Fibroblast of pulmonary artery (primary cell): ENCODE data around the gene TTC7B.

Source experiments
- DNase-seq: peaks from one replicate; pipeline ENCODE4 v3.0.0-alpha.2; 2010; ENCODE audit warnings: low read depth
- H3K4me3 ChIP-seq: replicated peaks from 2 replicates; pipeline ENCODE4 v1.5.1; 2011; ENCODE audit warnings: low read depth, mild to moderate bottlenecking, control low read depth, low read length, moderate library complexity
- TF ChIP-seq, protein P1 (sequence below): IDR thresholded peaks from 2 replicates; pipeline ENCODE4 v1.5.1; 2011; ENCODE audit warnings: mild to moderate bottlenecking, control low read depth, low read length, inconsistent platforms; ENCODE audit errors: missing control alignments

TTC7B gene

DNA sequence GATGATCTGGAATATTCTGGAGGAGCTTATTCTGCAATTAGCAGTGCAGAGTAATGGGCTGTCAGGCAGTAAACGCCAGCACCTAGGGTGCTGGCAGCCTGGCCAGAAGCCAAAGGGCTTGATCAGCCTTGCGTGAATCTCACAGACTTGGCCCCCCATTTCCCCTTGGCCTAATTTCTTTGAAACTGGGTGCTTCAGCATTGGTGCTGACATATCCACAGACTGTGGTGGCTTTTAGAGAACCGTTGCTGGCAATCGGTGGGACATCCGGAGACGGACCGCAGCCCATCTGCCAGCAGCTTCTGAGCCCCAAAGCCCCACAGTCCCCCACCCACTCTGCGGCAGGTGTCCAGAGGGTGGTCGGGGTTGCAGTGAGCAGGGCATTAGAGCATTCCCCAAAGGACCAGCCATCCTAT is 262.3 kb downstream of the TTC7B start:
- DNase-seq, result no peak
- H3K4me3 ChIP-seq, result no peak overlapping the region
- TF ChIP-seq, protein P1, sequence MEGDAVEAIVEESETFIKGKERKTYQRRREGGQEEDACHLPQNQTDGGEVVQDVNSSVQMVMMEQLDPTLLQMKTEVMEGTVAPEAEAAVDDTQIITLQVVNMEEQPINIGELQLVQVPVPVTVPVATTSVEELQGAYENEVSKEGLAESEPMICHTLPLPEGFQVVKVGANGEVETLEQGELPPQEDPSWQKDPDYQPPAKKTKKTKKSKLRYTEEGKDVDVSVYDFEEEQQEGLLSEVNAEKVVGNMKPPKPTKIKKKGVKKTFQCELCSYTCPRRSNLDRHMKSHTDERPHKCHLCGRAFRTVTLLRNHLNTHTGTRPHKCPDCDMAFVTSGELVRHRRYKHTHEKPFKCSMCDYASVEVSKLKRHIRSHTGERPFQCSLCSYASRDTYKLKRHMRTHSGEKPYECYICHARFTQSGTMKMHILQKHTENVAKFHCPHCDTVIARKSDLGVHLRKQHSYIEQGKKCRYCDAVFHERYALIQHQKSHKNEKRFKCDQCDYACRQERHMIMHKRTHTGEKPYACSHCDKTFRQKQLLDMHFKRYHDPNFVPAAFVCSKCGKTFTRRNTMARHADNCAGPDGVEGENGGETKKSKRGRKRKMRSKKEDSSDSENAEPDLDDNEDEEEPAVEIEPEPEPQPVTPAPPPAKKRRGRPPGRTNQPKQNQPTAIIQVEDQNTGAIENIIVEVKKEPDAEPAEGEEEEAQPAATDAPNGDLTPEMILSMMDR, result no peak

DNA sequence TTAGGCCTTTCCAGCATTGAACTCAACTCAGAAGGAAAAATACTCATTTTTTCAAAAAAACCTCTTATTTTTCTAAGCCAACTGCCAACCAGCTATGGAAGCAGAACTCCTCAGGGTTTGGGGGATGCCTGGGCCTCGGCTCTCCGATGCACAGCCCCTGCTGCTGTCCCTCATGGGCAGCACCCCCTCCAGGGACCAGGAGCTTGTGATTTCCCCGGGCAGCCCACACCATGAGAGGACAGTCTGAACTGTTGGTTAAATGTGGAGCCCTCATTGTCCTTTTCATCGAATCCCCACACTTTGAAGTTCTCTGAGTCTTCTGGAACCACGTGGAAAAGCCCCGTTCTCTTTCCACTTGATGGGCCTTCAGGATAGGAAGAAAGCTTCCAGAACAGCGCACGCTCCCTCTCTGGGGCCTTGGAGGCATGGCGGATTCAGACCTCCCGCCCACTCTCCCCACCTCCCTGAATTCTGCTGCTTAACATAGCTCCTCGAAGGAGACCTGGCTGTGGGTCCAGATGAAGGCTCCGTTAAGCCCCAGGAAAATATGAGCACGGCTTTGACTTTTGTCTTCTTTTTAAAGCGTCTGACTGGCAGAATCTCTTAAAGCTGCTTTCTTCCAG is 262.8 kb downstream of the TTC7B start:
- no peak for DNase-seq
- no peak overlapping the region for H3K4me3 ChIP-seq
- TF ChIP-seq, protein P1, result no peak

DNA sequence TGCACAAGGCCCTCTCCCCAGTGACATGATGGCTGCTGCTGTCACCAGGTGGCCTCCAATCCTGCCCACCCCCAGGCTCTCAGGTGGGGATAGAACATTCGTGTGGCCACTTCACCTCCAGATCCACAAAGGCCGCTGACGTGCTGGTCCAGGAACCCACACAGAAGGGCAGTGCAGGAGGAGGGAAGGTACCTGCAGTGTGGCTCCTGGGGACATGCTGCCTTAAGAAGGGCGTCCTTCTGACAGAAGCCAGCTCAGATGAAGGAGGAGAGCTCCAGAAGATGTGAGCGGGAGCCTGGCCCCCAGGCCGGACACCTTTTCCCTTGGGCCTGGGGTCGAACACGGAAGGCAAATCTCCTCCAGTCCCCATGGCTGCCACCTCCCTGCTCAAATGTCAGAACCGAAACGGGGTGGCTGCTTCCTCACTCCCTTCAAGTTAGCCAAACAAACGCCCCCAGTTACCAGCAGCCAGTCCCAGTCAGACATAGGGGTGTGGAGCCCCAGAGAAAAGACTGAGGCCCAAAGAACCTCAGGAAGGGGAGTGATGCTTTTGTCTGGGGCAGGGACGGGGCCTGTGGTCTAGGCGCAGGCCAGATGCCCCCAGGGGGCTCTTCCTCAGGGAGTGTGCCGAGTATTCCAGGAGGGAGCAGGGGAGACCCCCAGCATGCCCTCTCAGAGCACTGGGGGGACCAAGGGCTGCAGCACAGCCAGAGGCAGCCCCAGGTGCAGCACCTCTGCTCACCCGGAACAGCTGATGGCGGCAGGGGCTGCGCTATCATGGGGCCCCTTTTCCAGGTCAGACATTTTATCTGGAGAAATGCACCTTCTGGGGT is 263.5 kb downstream of the TTC7B start:
- DNase-seq, result no peak
- H3K4me3 ChIP-seq, result no peak overlapping the region
- TF ChIP-seq, protein P1, result no peak

DNA sequence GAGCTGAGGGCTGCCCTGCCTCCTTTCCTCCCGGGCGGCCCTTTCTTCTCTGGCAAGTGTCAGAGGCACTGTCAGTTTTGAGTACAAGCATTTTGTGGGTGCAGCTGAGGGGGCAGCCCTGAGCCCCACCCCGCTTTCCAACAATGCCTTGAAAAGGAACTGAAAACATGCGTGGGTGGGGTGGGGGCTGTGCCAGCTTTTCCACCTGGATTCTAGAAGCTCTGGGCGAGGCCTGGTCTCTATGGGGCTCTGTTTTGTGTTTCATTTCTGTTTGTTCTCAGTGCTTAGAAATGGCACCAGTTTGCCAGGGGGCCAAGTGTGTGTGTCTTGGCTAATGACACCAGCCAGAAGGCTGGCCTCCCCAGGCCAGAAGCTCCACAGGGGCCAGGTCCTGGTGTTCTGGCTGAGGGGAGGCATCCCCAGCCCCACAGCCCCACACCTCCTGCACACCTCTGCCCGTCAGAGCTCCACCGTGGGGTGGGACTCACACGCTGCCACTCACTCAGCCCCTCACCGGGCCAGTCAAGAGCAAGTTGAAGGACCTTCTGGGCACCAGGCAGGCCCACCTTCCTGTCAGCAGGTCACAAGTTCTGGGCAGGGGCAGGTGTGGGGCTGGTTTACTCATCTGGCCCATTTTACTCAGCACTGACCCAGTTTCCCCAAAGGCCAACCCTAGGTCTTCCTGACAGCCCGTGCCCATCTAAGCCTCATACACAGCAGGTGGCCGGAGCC is 264.3 kb downstream of the TTC7B start:
- no peak overlapping the region for H3K4me3 ChIP-seq
- TF ChIP-seq, protein P1, result no peak
- no peak for DNase-seq

DNA sequence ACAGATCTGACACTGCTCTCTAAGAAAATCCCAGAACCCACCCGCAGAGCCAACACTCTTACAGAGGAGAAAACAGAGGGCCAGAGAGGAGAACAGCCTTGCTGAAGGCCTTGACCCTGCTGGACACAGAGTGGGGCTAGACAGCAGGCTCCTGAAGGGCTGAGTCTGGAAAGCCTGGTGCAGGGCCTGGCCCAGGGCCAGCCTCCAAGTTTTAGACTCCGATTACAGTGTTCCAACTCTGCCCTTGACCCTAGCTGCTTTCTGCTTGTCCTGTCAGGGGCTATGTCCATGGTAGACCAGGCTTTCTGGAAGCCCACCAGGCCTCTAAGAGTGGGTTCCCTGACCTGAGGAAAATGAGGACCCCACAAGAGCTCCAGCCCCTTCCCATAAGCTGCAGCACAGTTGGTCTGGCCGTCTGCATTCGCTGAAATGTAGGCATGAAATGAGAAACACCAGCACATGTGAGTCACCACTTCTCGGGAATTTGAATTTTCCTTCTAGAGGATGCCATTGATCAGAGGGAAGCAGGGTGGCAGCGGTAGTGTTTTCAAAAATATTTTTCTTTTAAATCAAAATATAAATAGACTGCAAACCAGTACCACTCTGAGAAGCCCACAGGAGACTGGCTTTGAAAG is 265.0 kb downstream of the TTC7B start:
- TF ChIP-seq, protein P1, result no peak
- peak; percentile 7 for DNase-seq
- H3K4me3 ChIP-seq, result no peak overlapping the region

DNA sequence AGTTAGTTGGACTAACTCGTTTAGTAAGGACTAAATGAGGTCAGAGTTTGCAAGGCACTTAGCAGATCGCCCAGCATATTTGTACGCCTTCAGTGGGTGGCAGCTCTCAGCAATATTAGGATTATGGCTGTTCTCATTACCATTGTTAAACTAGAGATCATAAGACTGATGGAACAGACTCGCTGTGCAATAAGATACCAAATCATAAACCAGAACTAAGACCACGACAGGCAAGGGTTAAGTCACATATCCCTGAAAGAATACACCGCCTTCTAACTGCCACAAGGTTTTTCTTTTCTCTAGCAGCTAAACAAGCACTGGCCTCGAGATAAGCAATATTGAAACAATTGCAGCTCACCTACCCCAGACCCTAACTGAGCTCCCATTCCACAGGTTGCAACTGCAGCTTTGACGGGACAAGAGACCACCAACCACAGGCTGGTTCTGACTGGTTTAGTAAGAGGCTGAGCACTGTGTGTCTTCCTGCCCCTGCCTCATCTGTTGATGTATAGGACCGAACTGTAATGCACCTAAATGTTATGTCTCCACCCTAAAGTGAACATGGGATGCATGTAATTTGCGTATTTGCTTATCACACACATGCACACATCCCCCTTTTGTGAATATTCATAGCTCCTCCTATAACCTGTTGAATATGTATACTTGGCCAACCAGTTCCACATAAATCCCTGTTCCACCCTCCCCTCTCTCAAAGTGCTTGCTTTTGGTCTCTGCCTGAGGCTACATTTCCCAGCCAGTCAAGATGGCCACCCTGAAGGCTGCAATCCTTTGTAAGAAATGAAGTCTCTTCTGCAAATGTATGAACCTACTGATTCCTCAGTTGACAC is 266.2 kb downstream of the TTC7B start:
- TF ChIP-seq, protein P1, result no peak
- H3K4me3 ChIP-seq, result no peak overlapping the region
- DNase-seq, result no peak
